ENCODE results near the gene BAZ2B. TPM values are rescaled to one million over a fixed set of nuclear protein-coding genes. Genes with fewer than 3 reads are reported as not detected.
"Not testable (repeated sequence)": the region's sequence is repeated elsewhere in the genome, so short reads cannot be mapped to it uniquely, and the experiment has no call there.

BAZ2B gene
- polyA plus RNA-seq, 4 donors, result 56.8 to 87.7 (median 84.1) TPM

DNA sequence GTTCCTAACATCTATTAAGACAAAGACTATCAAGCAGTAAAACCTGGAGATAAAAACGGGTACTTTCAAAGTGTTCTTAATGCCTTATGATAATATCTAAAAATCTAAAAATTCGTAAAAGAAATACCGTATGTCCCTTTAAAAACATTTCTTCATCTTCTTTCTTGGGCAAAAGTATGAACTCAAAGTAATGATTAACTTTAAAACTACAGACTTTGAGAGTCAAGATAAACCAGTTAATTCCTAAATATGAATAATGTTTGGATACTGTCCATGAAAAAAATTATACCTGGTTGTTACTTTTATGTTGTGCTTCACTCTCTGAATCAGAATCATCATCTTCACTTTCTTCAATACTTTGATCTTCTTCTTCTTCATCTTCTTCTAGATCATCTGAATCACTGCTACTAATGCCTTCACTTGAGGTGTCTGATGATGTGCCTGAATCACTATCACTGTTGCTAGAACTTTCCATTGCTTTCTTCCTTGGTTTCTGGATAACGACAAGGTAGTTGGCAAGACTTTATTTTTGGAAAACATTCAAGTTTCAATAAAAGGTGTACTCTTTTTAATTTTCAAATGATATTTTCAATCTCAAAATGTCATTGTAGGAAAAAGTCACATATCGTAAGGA lies 177.5 kb downstream of the BAZ2B start:
- no peak for DNase-seq (ENCODE audit: low read depth in 4 of 4, low spot score in 2 of 4)

DNA sequence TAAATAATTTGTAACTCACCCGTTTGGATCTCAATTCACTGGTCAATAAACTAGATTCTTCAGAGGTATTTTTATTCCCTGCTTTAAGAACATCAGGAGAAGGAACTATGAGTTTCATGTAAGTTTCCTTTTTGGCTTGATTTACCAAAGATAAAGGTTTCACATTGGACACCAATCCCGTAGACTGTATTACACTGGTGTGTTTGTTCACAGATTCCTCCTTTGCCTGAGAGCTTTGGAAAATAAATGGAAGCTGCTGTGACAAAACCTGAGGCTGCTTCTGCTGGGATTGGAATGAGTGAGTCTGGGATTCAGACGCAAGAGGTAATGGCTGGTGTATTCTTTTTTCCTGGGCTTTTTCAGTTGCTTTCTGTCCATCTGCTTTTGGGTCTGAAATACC lies 178.1 kb downstream of the BAZ2B start:
- no peak for DNase-seq (ENCODE audit: low read depth in 4 of 4, low spot score in 2 of 4)

GRCh38 chr2:159432610-159433009 lies 183.7 kb downstream of the BAZ2B start:
- no peak for DNase-seq (ENCODE audit: low read depth in 4 of 4, low spot score in 2 of 4)

GRCh38 chr2:159427048-159427447 lies 189.3 kb downstream of the BAZ2B start:
- DNase-seq (ENCODE audit: low read depth in 4 of 4, low spot score in 2 of 4), result no peak

DNA sequence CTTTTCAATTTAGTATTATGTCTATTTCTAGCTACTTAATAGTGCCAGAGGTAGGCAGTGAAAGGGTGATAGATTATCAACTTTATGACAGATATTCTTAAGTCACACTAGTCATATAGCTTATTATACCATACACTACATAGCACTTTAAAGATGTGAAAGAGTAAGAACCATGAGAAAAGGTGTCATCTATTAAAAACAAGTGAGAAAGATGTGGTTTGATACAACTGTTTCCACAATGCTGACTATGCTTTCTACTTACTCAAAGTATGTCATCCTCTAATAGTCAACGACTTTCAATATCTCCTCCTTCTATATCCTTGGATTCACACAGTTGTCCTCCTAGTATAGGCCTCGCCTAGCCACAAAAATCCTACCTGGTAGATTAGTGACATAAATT lies 196.9 kb downstream of the BAZ2B start:
- DNase-seq (ENCODE audit: low read depth in 4 of 4, low spot score in 2 of 4), result no peak

GRCh38 chr2:159411460-159411859 lies 204.9 kb downstream of the BAZ2B start:
- no peak for DNase-seq (ENCODE audit: low read depth in 4 of 4, low spot score in 2 of 4)

DNA sequence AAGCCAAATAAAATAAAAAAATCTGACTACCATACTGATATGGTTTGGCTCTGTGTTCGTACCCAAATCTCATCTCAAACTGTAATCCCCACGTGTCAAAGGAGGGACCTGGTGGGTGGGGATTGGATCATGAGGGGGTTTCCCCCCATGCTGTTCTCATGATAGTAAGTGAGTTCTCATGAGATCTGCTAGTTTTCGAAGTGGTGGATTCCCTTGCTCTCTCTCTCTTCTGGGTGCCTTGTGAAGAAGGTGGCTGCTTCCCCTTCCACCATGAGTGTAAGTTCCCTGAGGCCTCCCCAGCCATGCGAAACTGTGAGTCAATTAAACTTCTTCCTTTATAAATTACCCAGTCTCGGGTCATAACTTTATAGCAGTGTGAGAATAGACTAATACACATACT lies 206.1 kb downstream of the BAZ2B start:
- no peak for DNase-seq (ENCODE audit: low read depth in 4 of 4, low spot score in 2 of 4)

DNA sequence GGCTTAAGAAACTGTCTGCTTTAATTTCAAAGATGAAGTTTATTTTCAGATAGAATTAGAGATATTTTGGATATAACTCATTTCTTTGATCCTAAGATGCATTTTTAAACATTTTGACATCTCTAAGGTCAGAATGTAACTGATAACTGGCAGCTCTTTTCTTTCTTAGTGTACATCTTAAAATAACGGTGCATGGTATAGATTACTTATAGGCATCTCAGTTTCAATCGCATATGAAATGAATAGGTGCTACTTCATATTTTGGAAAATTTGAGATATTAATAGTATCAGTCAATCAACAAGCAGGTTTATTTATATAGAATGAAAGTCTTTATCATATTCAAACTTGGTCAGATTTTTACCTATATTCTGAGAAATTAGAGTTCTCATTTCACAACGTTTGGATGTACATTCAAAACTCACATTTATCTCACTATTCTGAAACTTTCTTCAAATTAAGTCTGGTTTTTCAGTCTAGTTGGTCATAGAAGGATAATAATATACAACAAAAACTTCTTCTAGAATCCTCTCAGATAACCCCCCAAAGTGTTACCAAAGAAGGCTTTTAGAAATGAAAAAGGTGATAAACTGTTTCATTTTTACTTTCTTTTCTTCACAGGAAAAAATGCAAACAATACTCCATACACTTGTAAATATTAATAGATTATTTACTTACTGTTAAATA lies 207.1 kb downstream of the BAZ2B start:
- DNase-seq (ENCODE audit: low read depth in 4 of 4, low spot score in 2 of 4), result no peak

- DNase-seq (ENCODE audit: low read depth in 4 of 4, low spot score in 2 of 4), result no peak
These were observed 213.6 kb downstream of the BAZ2B start for GRCh38 chr2:159402790-159403189.

- DNase-seq (ENCODE audit: low read depth in 4 of 4, low spot score in 2 of 4), result not testable (repeated sequence)
These were observed 214.2 kb downstream of the BAZ2B start for GRCh38 chr2:159402160-159402559.

GRCh38 chr2:159399716-159400415 lies 216.5 kb downstream of the BAZ2B start:
- DNase-seq (ENCODE audit: low read depth in 4 of 4, low spot score in 2 of 4), result no peak

GRCh38 chr2:159396799-159397198 lies 219.5 kb downstream of the BAZ2B start:
- no peak for DNase-seq (ENCODE audit: low read depth in 4 of 4, low spot score in 2 of 4)

- no peak for DNase-seq (ENCODE audit: low read depth in 4 of 4, low spot score in 2 of 4)
These were observed 233.8 kb downstream of the BAZ2B start for GRCh38 chr2:159382447-159383028.

DNA sequence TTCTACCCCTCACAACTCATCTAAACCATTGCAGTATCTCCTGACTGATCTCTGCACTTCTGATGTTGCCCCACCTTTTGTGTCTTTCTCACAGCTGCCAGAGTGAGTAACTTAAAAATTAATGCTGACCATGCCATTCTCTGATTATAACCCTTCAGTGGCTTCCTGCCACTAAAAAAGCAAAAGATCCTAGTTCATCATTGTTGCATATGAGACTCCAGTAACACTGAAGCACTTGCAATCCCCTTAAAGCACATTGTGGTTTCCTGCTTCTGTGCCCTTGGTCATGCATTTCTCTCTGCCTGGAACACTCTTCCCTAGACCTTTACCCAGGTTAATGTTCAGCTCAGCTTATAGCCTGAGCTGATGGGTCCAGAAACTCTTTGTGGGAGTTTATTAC lies 234.8 kb downstream of the BAZ2B start:
- DNase-seq (ENCODE audit: low read depth in 4 of 4, low spot score in 2 of 4), result no peak

DNA sequence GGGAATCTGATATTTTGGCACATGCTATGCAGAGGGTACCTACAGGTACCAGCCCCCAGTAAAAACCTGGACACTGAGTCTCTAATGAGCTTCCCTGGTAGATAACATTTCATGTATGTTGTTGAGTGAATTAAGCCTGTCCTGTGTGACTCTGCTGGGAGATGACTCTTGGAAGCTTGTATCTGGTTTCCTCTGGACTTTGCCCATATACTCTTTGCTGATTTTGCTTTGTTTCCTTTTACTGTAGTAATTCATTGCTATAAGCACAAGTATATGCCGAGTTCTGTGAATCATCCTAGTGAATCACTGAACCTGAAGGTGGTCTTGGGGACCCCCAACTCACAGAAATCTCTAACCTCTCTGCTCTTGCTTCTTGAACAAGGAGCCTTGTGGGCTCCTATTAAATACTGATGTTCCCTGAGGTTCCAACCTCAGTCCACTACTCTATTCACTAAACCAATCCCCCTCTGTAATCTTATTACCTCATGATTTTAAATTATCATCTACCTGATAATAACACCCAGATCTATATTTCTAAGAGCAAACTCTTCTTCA lies 235.6 kb downstream of the BAZ2B start:
- no peak for DNase-seq (ENCODE audit: low read depth in 4 of 4, low spot score in 2 of 4)

- no peak for DNase-seq (ENCODE audit: low read depth in 4 of 4, low spot score in 2 of 4)
These were observed 237.2 kb downstream of the BAZ2B start for GRCh38 chr2:159379181-159379580.

DNA sequence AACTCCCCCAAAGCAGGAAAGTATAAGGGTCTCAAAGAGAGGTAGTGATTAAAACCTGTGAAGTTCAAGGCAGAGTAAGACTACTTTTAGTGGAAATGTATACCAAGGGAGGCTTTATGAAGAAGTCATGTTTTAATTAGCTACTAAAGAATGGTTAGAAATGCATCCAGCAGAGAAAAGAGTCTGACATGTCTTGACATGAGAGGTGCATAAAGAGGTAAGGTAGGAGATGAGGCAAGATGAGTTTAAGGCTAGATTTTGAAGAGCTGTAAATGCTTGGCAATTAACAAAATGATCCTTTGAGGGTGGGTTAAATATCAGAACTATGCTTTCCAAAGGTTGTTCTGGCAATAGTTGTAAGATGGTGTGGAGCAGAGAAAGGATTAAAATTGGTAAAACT lies 241.1 kb downstream of the BAZ2B start:
- no peak for DNase-seq (ENCODE audit: low read depth in 4 of 4, low spot score in 2 of 4)

- DNase-seq (ENCODE audit: low read depth in 4 of 4, low spot score in 2 of 4), result no peak
These were observed 244.8 kb downstream of the BAZ2B start for GRCh38 chr2:159371506-159371905.

DNA sequence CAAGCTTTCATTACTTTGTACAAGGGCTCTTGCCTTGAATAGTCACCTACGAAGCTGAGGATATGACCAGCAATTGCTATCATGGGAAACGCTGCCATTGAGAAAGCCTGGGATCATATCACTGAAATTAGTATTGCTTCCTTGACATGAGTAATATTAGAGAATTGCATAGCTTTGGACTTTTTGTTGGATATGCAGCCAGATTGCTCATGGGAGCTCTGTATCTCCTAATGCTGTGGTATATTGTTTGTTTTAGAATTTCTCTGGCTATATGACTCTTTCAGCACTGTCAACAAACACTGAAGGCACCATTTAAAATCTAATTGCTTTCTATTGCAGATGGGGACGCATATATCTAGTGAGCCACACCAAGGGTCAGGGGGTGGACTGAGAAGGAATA lies 249.8 kb downstream of the BAZ2B start:
- DNase-seq (ENCODE audit: low read depth in 4 of 4, low spot score in 2 of 4), result no peak

GRCh38 chr2:159362816-159363251 lies 253.5 kb downstream of the BAZ2B start:
- no peak for DNase-seq (ENCODE audit: low read depth in 4 of 4, low spot score in 2 of 4)

DNA sequence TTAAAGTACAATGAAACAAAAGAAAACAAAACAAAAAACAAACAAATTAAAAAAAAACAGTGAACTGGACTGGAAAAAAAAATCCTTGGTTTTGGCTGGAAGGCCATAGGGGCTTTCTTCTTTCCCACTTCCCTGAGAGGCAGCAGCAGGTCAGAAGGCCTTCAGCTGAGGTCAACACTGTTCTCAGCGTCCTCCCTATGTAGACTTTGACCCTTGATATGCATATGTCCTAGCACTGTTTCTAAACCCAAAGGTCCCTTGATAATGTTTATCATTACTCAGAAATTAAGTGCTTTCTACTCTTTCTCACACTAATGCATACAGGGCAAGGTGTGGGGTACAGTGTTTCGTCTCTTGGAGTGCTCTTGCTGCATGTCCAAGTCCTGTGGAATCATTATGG lies 254.3 kb downstream of the BAZ2B start:
- no peak for DNase-seq (ENCODE audit: low read depth in 4 of 4, low spot score in 2 of 4)
